ENCODE data around the gene WNT7B.

The WNT7B gene

DNA sequence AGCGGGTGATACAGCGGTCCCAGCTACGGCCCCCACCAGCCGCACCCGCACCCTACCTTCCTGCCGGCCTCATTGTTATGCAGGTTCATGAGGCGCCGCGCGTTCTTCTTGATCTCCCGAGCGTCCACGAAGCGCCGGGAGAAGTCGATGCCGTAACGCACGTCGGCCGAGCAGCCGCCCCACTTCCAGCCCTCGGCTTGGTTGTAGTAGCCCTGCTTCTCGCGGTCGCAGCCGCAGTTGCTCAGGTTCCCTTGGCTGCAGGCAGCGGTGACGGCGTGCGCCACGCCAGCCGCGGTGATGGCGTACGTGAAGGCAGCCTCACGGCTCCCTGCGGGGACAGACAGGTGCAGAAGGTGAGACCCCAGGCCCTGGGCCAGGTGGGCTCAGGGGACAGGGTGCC, 45.9 kb downstream of the WNT7B start:
- H3K4me1 ChIP-seq (ENCODE audit: insufficient read depth, poor library complexity, severe bottlenecking), result peaks cover 23% of the 10 kb centered on the region
- TF ChIP-seq, protein P1, sequence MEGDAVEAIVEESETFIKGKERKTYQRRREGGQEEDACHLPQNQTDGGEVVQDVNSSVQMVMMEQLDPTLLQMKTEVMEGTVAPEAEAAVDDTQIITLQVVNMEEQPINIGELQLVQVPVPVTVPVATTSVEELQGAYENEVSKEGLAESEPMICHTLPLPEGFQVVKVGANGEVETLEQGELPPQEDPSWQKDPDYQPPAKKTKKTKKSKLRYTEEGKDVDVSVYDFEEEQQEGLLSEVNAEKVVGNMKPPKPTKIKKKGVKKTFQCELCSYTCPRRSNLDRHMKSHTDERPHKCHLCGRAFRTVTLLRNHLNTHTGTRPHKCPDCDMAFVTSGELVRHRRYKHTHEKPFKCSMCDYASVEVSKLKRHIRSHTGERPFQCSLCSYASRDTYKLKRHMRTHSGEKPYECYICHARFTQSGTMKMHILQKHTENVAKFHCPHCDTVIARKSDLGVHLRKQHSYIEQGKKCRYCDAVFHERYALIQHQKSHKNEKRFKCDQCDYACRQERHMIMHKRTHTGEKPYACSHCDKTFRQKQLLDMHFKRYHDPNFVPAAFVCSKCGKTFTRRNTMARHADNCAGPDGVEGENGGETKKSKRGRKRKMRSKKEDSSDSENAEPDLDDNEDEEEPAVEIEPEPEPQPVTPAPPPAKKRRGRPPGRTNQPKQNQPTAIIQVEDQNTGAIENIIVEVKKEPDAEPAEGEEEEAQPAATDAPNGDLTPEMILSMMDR (IDR thresholded peaks at IDR 0.05; ENCODE audit: poor library complexity, severe bottlenecking), result no peak
- H3K36me3 ChIP-seq (ENCODE audit: low read depth), result peaks cover 6% of the 10 kb centered on the region; the same call in 1 of the 2 replicates
- H3K4me3 ChIP-seq (ENCODE audit: severe bottlenecking), result no peak overlapping the region
- ATAC-seq (ENCODE audit: low read depth), result no peak
- no peaks in the 10 kb centered on the region for H3K27me3 ChIP-seq (ENCODE audit: insufficient read depth, poor library complexity, severe bottlenecking)
- no peak for DNase-seq (ENCODE audit: low spot score)
- no peaks in the 10 kb centered on the region for H3K9me3 ChIP-seq (ENCODE audit: severe bottlenecking)
- H3K27ac ChIP-seq (ENCODE audit: poor library complexity, severe bottlenecking), result no peak overlapping the region

GRCh38 chr22:45930324-45930723, 46.6 kb downstream of the WNT7B start:
- DNase-seq (ENCODE audit: low spot score) (no peak), ATAC-seq (ENCODE audit: low read depth) (no peak)
- H3K9me3 ChIP-seq (ENCODE audit: severe bottlenecking), result no peaks in the 10 kb centered on the region
- no peak overlapping the region for H3K4me3 ChIP-seq (ENCODE audit: severe bottlenecking)
- H3K27me3 ChIP-seq (ENCODE audit: insufficient read depth, poor library complexity, severe bottlenecking), result no peaks in the 10 kb centered on the region
- TF ChIP-seq, protein P1 (IDR thresholded peaks at IDR 0.05; ENCODE audit: poor library complexity, severe bottlenecking), result no peak
- H3K4me1 ChIP-seq (ENCODE audit: insufficient read depth, poor library complexity, severe bottlenecking), result peaks cover 27% of the 10 kb centered on the region
- no peak overlapping the region for H3K27ac ChIP-seq (ENCODE audit: poor library complexity, severe bottlenecking)
- peaks cover 6% of the 10 kb centered on the region; the same call in 1 of the 2 replicates for H3K36me3 ChIP-seq (ENCODE audit: low read depth)

GRCh38 chr22:45929649-45930048, 47.3 kb downstream of the WNT7B start:
- TF ChIP-seq, protein P1 (IDR thresholded peaks at IDR 0.05; ENCODE audit: poor library complexity, severe bottlenecking), result no peak
- ATAC-seq (ENCODE audit: low read depth) (no peak), DNase-seq (ENCODE audit: low spot score) (no peak)
- Histone ChIP-seq H3K27me3 (ENCODE audit: insufficient read depth, poor library complexity, severe bottlenecking) (no peaks in the 10 kb centered on the region), H3K4me1 (ENCODE audit: insufficient read depth, poor library complexity, severe bottlenecking) (peaks cover 23% of the 10 kb centered on the region), H3K27ac (ENCODE audit: poor library complexity, severe bottlenecking) (no peak overlapping the region), H3K9me3 (ENCODE audit: severe bottlenecking) (no peaks in the 10 kb centered on the region), H3K36me3 (ENCODE audit: low read depth) (peaks cover 6% of the 10 kb centered on the region; the same call in 1 of the 2 replicates), H3K4me3 (ENCODE audit: severe bottlenecking) (no peak overlapping the region)

- Histone ChIP-seq H3K27me3 (ENCODE audit: insufficient read depth, poor library complexity, severe bottlenecking) (no peaks in the 10 kb centered on the region), H3K36me3 (ENCODE audit: low read depth) (peaks cover 6% of the 10 kb centered on the region; the same call in 1 of the 2 replicates), H3K27ac (ENCODE audit: poor library complexity, severe bottlenecking) (no peak overlapping the region), H3K4me1 (ENCODE audit: insufficient read depth, poor library complexity, severe bottlenecking) (peaks cover 17% of the 10 kb centered on the region), H3K4me3 (ENCODE audit: severe bottlenecking) (no peak overlapping the region), H3K9me3 (ENCODE audit: severe bottlenecking) (no peaks in the 10 kb centered on the region)
- ATAC-seq (ENCODE audit: low read depth), result no peak
- TF ChIP-seq, protein P1 (IDR thresholded peaks at IDR 0.05; ENCODE audit: poor library complexity, severe bottlenecking), result no peak
- no peak for DNase-seq (ENCODE audit: low spot score)
These were observed 48.1 kb downstream of the WNT7B start for GRCh38 chr22:45928726-45929368.

DNA sequence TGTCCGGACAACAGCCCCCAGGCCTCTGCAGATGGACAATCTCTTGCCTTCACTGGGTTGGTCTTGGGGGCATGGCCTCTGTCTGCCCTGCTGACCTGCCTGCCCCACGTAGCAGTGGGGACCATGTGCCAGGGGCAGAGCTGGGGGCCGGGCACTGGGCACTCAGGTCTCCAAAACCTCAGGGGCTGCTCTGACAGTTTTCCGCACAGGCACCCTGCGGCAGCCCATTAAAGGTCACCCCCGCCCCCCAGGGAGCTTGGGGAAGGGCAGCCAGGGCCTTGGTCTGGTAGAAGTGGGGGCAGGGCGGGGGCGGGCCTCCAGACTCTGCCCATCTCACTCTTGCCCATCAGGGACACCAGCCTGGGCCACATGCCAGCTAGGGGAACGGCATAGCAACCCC, 49.9 kb downstream of the WNT7B start:
- Histone ChIP-seq H3K9me3 (ENCODE audit: severe bottlenecking) (no peaks in the 10 kb centered on the region), H3K4me1 (ENCODE audit: insufficient read depth, poor library complexity, severe bottlenecking) (peaks cover 15% of the 10 kb centered on the region), H3K4me3 (ENCODE audit: severe bottlenecking) (no peak overlapping the region), H3K27ac (ENCODE audit: poor library complexity, severe bottlenecking) (peak overlapping the region; percentile 79), H3K36me3 (ENCODE audit: low read depth) (peaks cover 6% of the 10 kb centered on the region; the same call in 1 of the 2 replicates), H3K27me3 (ENCODE audit: insufficient read depth, poor library complexity, severe bottlenecking) (no peaks in the 10 kb centered on the region)
- DNase-seq (ENCODE audit: low spot score) (no peak), ATAC-seq (ENCODE audit: low read depth) (no peak)
- TF ChIP-seq, protein P1 (IDR thresholded peaks at IDR 0.05; ENCODE audit: poor library complexity, severe bottlenecking), result no peak
